PFSK-1 (cell line): Measurements from ENCODE around the gene ANKS1B.

Experiments
- FOXP2 ChIP-seq: optimal IDR thresholded peaks from 2 replicates; pipeline ENCODE3; 2011; ENCODE audit warnings: borderline replicate concordance, control low read depth, inconsistent platforms; ENCODE audit not compliant: insufficient read depth; ENCODE audit errors: extremely low read length, extremely low read depth
- POLR2AphosphoS5 ChIP-seq: IDR thresholded peaks from 2 replicates; pipeline ENCODE4 v1.6.1; 2012; ENCODE audit warnings: low read depth, mild to moderate bottlenecking, control low read depth, low read length, moderate library complexity
- SIN3A ChIP-seq: IDR thresholded peaks from 2 replicates; pipeline ENCODE4 v1.6.1; 2012; ENCODE audit warnings: mild to moderate bottlenecking, low read length, moderate library complexity, borderline replicate concordance; ENCODE audit not compliant: insufficient read depth
- TAF1 ChIP-seq: IDR thresholded peaks from 2 replicates; pipeline ENCODE4 v1.6.1; 2012; ENCODE audit warnings: low read length, control low read depth, borderline replicate concordance; ENCODE audit not compliant: insufficient read depth
- TF ChIP-seq, protein P1 (sequence below), 2 experiments: IDR thresholded peaks; 2 replicates each; pipeline versions ENCODE4 v1.6.1 to v1.8.0; 2011 to 2012; ENCODE audit warnings: low read depth in 2 of 2, low read length in 2 of 2, control low read depth in 1 of 2, inconsistent platforms in 1 of 2, mild to moderate bottlenecking in 1 of 2, moderate library complexity in 1 of 2; ENCODE audit not compliant: insufficient read depth in 1 of 2

ANKS1B gene

GRCh38 chr12:98752726-98753125, 1232.0 kb downstream of the ANKS1B start:
- no peak for TF ChIP-seq TAF1
- no peak for TF ChIP-seq POLR2AphosphoS5
- TF ChIP-seq, protein P1, sequence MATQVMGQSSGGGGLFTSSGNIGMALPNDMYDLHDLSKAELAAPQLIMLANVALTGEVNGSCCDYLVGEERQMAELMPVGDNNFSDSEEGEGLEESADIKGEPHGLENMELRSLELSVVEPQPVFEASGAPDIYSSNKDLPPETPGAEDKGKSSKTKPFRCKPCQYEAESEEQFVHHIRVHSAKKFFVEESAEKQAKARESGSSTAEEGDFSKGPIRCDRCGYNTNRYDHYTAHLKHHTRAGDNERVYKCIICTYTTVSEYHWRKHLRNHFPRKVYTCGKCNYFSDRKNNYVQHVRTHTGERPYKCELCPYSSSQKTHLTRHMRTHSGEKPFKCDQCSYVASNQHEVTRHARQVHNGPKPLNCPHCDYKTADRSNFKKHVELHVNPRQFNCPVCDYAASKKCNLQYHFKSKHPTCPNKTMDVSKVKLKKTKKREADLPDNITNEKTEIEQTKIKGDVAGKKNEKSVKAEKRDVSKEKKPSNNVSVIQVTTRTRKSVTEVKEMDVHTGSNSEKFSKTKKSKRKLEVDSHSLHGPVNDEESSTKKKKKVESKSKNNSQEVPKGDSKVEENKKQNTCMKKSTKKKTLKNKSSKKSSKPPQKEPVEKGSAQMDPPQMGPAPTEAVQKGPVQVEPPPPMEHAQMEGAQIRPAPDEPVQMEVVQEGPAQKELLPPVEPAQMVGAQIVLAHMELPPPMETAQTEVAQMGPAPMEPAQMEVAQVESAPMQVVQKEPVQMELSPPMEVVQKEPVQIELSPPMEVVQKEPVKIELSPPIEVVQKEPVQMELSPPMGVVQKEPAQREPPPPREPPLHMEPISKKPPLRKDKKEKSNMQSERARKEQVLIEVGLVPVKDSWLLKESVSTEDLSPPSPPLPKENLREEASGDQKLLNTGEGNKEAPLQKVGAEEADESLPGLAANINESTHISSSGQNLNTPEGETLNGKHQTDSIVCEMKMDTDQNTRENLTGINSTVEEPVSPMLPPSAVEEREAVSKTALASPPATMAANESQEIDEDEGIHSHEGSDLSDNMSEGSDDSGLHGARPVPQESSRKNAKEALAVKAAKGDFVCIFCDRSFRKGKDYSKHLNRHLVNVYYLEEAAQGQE (IDR thresholded peaks at IDR 0.05; ENCODE audit: insufficient read depth in 1 of 2, low read depth in 2 of 2, low read length in 2 of 2): no peak
- TF ChIP-seq SIN3A: no peak
- no peak for TF ChIP-seq FOXP2

GRCh38 chr12:98751580-98752115, 1233.1 kb downstream of the ANKS1B start:
- TF ChIP-seq SIN3A: no peak

- no peak for TF ChIP-seq SIN3A
- TF ChIP-seq FOXP2: no peak
- TF ChIP-seq POLR2AphosphoS5: no peak
- TF ChIP-seq, protein P1 (IDR thresholded peaks at IDR 0.05; ENCODE audit: insufficient read depth in 1 of 2, low read depth in 2 of 2, low read length in 2 of 2): no peak
- TF ChIP-seq TAF1: no peak
Observed at GRCh38 chr12:98750511-98750910, 1234.2 kb downstream of the ANKS1B start.

- no peak for TF ChIP-seq SIN3A
- TF ChIP-seq, protein P1 (IDR thresholded peaks at IDR 0.05; ENCODE audit: insufficient read depth in 1 of 2, low read depth in 2 of 2, low read length in 2 of 2): no peak
- TF ChIP-seq POLR2AphosphoS5: no peak
- no peak for TF ChIP-seq FOXP2
- TF ChIP-seq TAF1: no peak
Observed at GRCh38 chr12:98748463-98748862, 1236.3 kb downstream of the ANKS1B start.

DNA sequence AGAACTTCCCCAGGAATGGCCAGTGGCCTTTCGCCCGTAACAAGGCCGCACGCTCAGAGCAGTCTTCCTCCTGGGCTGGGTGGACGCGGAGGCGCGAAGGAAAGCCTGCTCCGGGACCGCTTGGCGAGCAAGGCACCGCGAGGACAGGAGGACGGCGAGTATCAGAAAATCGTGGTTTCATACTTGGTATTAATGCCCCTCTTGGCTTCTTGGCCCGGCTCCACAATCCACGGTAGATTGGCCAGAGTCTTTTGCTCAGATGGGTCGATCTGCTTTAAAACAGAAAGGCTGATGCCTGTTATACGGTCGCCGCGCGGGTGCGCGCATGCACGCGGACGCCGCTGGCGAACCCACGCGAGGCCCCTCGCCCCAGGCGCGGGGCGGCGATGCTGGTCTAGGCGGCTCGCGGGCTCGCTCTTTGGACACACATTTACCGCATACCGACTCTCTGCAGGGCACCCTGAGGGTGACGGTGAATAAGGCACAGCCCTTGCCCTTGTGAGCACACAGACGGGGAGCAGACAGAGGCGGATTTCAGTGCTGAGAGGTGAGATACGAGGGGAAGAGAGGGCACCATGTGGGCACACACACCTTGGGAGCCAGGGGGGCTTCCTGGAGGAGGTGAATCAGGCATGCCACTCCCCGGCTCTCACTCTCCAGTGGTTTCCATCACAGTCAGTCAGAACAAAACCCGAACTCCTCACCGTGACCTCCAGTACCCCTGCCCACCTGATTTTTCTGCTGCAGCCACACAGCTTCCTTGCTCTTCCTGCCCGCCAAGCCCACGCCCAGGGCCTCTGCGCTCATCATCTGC, 1239.0 kb downstream of the ANKS1B start:
- TF ChIP-seq FOXP2: no peak
- no peak for TF ChIP-seq TAF1
- TF ChIP-seq, protein P1 (IDR thresholded peaks at IDR 0.05; ENCODE audit: insufficient read depth in 1 of 2, low read depth in 2 of 2, low read length in 2 of 2): no peak
- no peak for TF ChIP-seq SIN3A
- no peak for TF ChIP-seq POLR2AphosphoS5
